BE2C (cell line): ENCODE results near the gene SMAD7.

Source experiments
- DNase-seq: peaks from one replicate; pipeline ENCODE4 v3.0.0-alpha.2; 2020
- H3K27me3 ChIP-seq: fragments of 250-450 bp; sonication (Bioruptor Pico); 2 replicates; pipeline ENCODE4 v1.5.1; 2020; ENCODE audit warnings: mild to moderate bottlenecking
- H3K36me3 ChIP-seq: fragments of 250-450 bp; sonication (Bioruptor Pico); 2 replicates; pipeline ENCODE4 v1.5.1; 2020; ENCODE audit warnings: mild to moderate bottlenecking
- H3K4me1 ChIP-seq: fragments of 250-450 bp; sonication (Bioruptor Pico); 2 replicates; pipeline ENCODE4 v1.5.1; 2020
- H3K4me3 ChIP-seq: 2 replicates; pipeline ENCODE4 v1.5.1; 2011; ENCODE audit warnings: low read depth, low read length
- H3K9me3 ChIP-seq: fragments of 250-450 bp; sonication (Bioruptor Pico); 2 replicates; pipeline ENCODE4 v1.5.1; 2020
- CTCF ChIP-seq: IDR thresholded peaks from 2 replicates; pipeline ENCODE4 v1.5.1; 2012; ENCODE audit warnings: mild to moderate bottlenecking, low read depth, low read length

The SMAD7 gene

GRCh38 chr18:48885266-48885923 is 65.4 kb downstream of the SMAD7 start:
- Histone ChIP-seq H3K36me3 (no peaks in the 10 kb centered on the region), H3K4me1 (no peaks in the 10 kb centered on the region), H3K27me3 (no peaks in the 10 kb centered on the region), H3K4me3 (no peak overlapping the region), H3K9me3 (no peaks in the 10 kb centered on the region)
- DNase-seq: no peak
- TF ChIP-seq CTCF: no peak

GRCh38 chr18:48884771-48885170 is 66.0 kb downstream of the SMAD7 start:
- TF ChIP-seq CTCF: no peak
- no peak overlapping the region for H3K4me3 ChIP-seq
- no peaks in the 10 kb centered on the region for H3K4me1 ChIP-seq
- no peaks in the 10 kb centered on the region for H3K36me3 ChIP-seq
- no peaks in the 10 kb centered on the region for H3K27me3 ChIP-seq
- no peaks in the 10 kb centered on the region for H3K9me3 ChIP-seq
- DNase-seq: no peak

- Histone ChIP-seq H3K27me3 (no peaks in the 10 kb centered on the region), H3K36me3 (no peaks in the 10 kb centered on the region), H3K9me3 (no peaks in the 10 kb centered on the region), H3K4me3 (no peak overlapping the region), H3K4me1 (no peaks in the 10 kb centered on the region)
- no peak for DNase-seq
- TF ChIP-seq CTCF: no peak
Measured at GRCh38 chr18:48884306-48884705, 66.5 kb downstream of the SMAD7 start.

- H3K36me3 ChIP-seq: no peaks in the 10 kb centered on the region
- no peak overlapping the region for H3K4me3 ChIP-seq
- DNase-seq: no peak
- no peaks in the 10 kb centered on the region for H3K27me3 ChIP-seq
- H3K4me1 ChIP-seq: no peaks in the 10 kb centered on the region
- TF ChIP-seq CTCF: no peak
- H3K9me3 ChIP-seq: no peaks in the 10 kb centered on the region
Measured at GRCh38 chr18:48882379-48882778, 68.4 kb downstream of the SMAD7 start.

- no peaks in the 10 kb centered on the region for H3K36me3 ChIP-seq
- H3K4me1 ChIP-seq: no peaks in the 10 kb centered on the region
- DNase-seq: no peak
- H3K4me3 ChIP-seq: no peak overlapping the region
- no peaks in the 10 kb centered on the region for H3K9me3 ChIP-seq
- TF ChIP-seq CTCF: no peak
- H3K27me3 ChIP-seq: no peaks in the 10 kb centered on the region
Measured at GRCh38 chr18:48880931-48881330, 69.8 kb downstream of the SMAD7 start.

- H3K9me3 ChIP-seq: no peaks in the 10 kb centered on the region
- DNase-seq: no peak
- H3K27me3 ChIP-seq: no peaks in the 10 kb centered on the region
- H3K4me1 ChIP-seq: no peaks in the 10 kb centered on the region
- TF ChIP-seq CTCF: no peak
- H3K4me3 ChIP-seq: no peak overlapping the region
- no peaks in the 10 kb centered on the region for H3K36me3 ChIP-seq
Measured at GRCh38 chr18:48879008-48879431, 71.7 kb downstream of the SMAD7 start.
